ENCODE data around the gene PARP9.
"Not testable (repeated sequence)": the region's sequence is repeated elsewhere in the genome, so short reads cannot be mapped to it uniquely, and the experiment has no call there.

Gene PARP9

DNA sequence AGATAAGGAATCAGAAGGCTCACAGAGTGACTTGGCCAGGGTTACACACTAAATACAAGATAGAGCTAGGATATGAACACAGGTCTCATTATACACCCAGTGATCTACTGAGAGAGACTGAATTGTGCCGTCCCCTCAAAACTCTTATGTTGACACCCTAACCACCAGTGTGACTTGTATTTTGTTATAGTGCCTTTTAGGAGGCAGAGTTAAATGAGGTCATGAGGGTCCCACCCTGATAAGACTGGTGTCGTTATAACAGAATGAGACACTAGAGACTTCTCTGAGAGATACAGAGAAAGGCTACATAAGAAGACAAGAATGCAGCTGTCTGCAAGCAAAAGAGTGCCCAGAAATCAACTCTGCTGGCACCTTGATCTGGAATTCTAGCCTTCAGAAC, 62.0 kb downstream of the PARP9 start:
- H3K9ac ChIP-seq (ENCODE audit: low read depth, low read length): no peak overlapping the region
- no peak overlapping the region for H3K27ac ChIP-seq (ENCODE audit: low read length)
- H3K4me1 ChIP-seq (ENCODE audit: insufficient read depth, low read length): peaks cover 23% of the 10 kb centered on the region
- H3K4me3 ChIP-seq (ENCODE audit: low read length): no peak overlapping the region
- no peaks in the 10 kb centered on the region for H3K36me3 ChIP-seq (ENCODE audit: insufficient read depth, low read depth, low read length)
- no peaks in the 10 kb centered on the region for H3K9me3 ChIP-seq (ENCODE audit: insufficient read depth, low read depth, low read length)
- H3K27me3 ChIP-seq (ENCODE audit: insufficient read depth, low read length): no peaks in the 10 kb centered on the region

DNA sequence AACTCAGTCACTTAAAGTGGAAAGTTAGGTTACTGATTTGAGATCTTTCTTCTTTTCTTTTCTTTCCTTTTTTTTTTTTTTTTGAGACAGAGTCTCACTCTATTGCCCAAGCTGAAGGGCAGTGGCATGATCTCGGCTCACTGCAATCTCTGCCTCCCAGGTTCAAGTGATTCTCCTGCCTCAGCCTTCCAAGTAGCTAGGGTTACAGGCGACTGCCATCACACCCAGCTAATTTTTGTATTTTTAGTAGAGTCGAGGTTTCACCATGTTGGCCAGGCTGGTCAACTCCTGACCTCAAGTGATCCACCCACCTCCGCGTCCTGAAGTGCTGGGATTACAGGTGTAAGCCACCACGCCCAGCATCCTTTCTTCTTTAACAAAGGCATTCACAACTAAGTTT, 63.1 kb downstream of the PARP9 start:
- not testable (repeated sequence) for H3K4me3 ChIP-seq (ENCODE audit: low read length); H3K27ac ChIP-seq (ENCODE audit: low read length); H3K9ac ChIP-seq (ENCODE audit: low read depth, low read length); H3K9me3 ChIP-seq (ENCODE audit: insufficient read depth, low read depth, low read length); H3K27me3 ChIP-seq (ENCODE audit: insufficient read depth, low read length); H3K36me3 ChIP-seq (ENCODE audit: insufficient read depth, low read depth, low read length)
- peaks cover 31% of the 10 kb centered on the region for H3K4me1 ChIP-seq (ENCODE audit: insufficient read depth, low read length)

DNA sequence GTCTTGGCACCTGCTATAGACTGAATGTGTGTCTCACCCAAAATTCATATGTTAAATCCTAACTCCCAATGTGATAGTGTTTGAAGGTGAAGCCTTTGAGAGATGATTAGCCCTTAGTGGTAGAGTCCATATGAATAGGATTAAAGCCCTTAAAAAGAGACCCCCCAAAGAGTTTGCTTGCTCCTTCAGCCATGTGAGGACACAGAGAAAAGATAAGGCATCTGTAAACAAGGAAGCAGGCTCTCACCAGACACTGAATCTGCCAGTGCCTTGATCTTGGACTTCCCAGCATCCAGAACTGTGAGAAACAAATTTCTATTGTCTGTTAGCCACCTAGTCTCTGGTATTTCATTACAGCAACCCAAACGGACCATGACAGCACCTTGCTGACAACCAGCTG, 65.9 kb downstream of the PARP9 start:
- no peak overlapping the region for H3K27ac ChIP-seq (ENCODE audit: low read length)
- H3K9me3 ChIP-seq (ENCODE audit: insufficient read depth, low read depth, low read length): no peaks in the 10 kb centered on the region
- no peaks in the 10 kb centered on the region for H3K27me3 ChIP-seq (ENCODE audit: insufficient read depth, low read length)
- peaks cover 31% of the 10 kb centered on the region for H3K4me1 ChIP-seq (ENCODE audit: insufficient read depth, low read length)
- H3K4me3 ChIP-seq (ENCODE audit: low read length): no peak overlapping the region
- H3K9ac ChIP-seq (ENCODE audit: low read depth, low read length): no peak overlapping the region
- peaks cover 33% of the 10 kb centered on the region for H3K36me3 ChIP-seq (ENCODE audit: insufficient read depth, low read depth, low read length)

DNA sequence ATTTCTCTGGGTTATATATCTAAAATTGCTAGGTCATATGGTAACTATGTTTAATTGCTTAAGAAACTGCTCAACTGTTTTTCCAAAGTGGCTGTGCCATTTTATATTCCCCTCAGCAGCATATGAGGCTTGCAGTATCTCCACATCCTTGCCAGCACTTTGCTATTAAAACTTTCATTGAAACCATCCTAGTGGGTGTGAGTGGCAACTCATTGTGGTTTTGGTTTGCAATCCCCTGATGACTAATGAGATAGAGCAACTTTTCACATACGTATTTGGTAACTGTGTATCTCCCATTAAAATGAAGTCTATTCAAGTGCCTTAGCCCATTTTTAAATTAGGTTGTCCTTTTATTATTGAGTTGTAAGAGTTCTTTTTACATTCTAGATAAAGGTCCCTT, 66.7 kb downstream of the PARP9 start:
- no peak overlapping the region for H3K4me3 ChIP-seq (ENCODE audit: low read length)
- no peak overlapping the region for H3K27ac ChIP-seq (ENCODE audit: low read length)
- H3K4me1 ChIP-seq (ENCODE audit: insufficient read depth, low read length): peaks cover 29% of the 10 kb centered on the region
- H3K9ac ChIP-seq (ENCODE audit: low read depth, low read length): no peak overlapping the region
- no peaks in the 10 kb centered on the region for H3K9me3 ChIP-seq (ENCODE audit: insufficient read depth, low read depth, low read length)
- H3K27me3 ChIP-seq (ENCODE audit: insufficient read depth, low read length): no peaks in the 10 kb centered on the region
- peaks cover 40% of the 10 kb centered on the region for H3K36me3 ChIP-seq (ENCODE audit: insufficient read depth, low read depth, low read length)

DNA sequence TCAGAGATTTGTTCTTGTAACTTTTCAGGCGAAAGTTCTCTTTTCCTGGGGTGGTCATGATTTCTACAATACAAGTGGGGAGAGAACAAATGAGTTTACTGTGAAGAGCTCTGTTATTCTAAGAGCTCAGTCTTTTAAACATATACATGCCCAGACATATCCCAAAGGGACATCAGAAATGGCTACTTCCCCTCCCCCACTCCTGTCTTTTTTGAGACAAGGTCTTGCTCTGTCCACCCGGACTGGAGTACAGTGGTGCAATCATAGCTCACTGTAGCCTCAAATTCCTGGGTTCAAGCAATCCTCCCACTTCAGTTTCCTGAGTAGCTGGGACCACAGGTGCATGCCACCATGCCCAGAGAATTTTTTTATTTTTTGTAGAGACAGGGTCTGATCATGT, 67.6 kb downstream of the PARP9 start:
- Histone ChIP-seq H3K36me3 (ENCODE audit: insufficient read depth, low read depth, low read length) (peaks cover 46% of the 10 kb centered on the region), H3K9me3 (ENCODE audit: insufficient read depth, low read depth, low read length) (no peaks in the 10 kb centered on the region), H3K27ac (ENCODE audit: low read length) (no peak overlapping the region), H3K4me3 (ENCODE audit: low read length) (no peak overlapping the region), H3K27me3 (ENCODE audit: insufficient read depth, low read length) (no peaks in the 10 kb centered on the region), H3K4me1 (ENCODE audit: insufficient read depth, low read length) (peaks cover 24% of the 10 kb centered on the region), H3K9ac (ENCODE audit: low read depth, low read length) (no peak overlapping the region; the same call in 1 of the 2 replicates)

DNA sequence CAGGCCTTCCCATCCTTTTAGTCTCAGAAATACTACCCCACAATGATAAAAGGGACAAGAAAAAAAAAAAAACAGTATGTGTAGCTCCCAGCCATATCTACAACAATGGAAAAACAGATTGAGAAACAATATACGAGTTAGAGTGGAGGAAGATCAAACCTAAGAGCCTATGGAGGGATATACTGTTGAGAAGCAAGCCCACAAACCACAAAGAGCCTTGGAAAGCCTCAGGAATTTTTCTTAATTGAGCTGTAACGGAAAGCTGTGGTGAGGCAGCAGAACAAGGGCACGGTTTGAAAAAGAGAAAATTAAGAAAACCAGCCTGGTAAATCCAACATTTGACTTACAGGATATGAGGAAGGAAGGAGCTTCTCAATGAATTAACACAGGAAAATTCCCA, 70.8 kb downstream of the PARP9 start:
- H3K4me3 ChIP-seq (ENCODE audit: low read length): no peak overlapping the region
- no peak overlapping the region for H3K9ac ChIP-seq (ENCODE audit: low read depth, low read length)
- H3K27me3 ChIP-seq (ENCODE audit: insufficient read depth, low read length): no peaks in the 10 kb centered on the region
- no peak overlapping the region for H3K27ac ChIP-seq (ENCODE audit: low read length)
- peaks cover 15% of the 10 kb centered on the region for H3K4me1 ChIP-seq (ENCODE audit: insufficient read depth, low read length)
- H3K9me3 ChIP-seq (ENCODE audit: insufficient read depth, low read depth, low read length): no peaks in the 10 kb centered on the region
- H3K36me3 ChIP-seq (ENCODE audit: insufficient read depth, low read depth, low read length): peaks cover 53% of the 10 kb centered on the region

DNA sequence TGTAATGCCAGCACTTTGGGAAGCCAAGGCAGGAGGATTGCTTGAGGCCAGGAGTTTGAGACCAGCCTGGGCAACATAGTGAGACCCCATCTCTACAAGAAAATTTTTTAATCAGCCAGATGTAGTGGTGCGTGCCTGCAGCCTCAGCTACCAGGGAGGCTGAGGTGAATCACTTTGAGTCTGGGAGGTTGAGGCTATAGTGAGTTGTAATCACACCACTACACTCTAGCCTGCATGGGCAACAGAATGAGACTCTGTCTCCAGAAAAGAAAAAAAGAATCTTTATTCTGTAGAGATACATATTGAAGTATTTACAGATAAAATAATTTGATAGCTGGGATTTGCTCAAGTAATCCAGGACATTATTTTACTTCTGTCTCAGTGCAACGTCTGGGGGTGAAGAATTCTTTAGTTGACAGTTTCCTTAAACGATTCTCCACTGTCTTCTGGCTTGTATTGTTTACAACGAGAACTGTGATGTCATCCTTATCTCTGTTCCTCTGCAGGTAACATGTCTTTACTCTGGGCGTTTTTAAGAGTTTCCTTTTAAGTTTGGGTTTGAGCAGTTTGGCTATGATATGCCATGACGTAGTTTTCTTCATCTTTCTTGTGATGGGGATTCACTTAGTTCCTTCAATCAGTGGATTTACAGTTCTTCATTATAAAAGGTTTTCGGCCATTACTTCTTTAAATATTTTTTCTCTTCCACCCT, 75.7 kb downstream of the PARP9 start:
- Histone ChIP-seq H3K36me3 (ENCODE audit: insufficient read depth, low read depth, low read length) (peaks cover 28% of the 10 kb centered on the region), H3K9me3 (ENCODE audit: insufficient read depth, low read depth, low read length) (no peaks in the 10 kb centered on the region), H3K27ac (ENCODE audit: low read length) (no peak overlapping the region), H3K9ac (ENCODE audit: low read depth, low read length) (no peak overlapping the region), H3K27me3 (ENCODE audit: insufficient read depth, low read length) (no peaks in the 10 kb centered on the region), H3K4me1 (ENCODE audit: insufficient read depth, low read length) (no peaks in the 10 kb centered on the region), H3K4me3 (ENCODE audit: low read length) (no peak overlapping the region)

DNA sequence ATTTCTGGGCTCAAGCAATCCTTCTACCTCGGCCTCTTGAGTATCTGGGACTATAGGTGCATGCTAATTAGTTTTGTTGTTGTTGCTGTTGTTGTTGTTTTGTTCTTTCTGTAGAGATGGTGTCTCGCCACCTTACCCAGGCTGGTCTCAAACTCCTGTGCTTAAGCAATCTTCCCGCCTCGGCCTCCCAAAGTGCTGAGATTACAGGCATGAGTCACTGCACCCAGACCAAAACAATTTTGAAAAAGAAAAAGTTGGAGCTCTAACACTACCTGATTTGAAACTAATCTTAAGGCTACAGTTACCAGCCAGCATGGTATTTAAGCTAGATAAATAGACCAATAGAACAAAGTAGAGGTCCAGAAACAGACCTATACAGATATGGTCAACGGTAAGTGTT, 79.1 kb downstream of the PARP9 start:
- H3K4me1 ChIP-seq (ENCODE audit: insufficient read depth, low read length): no peaks in the 10 kb centered on the region
- no peaks in the 10 kb centered on the region for H3K9me3 ChIP-seq (ENCODE audit: insufficient read depth, low read depth, low read length)
- no peak overlapping the region for H3K9ac ChIP-seq (ENCODE audit: low read depth, low read length)
- H3K27me3 ChIP-seq (ENCODE audit: insufficient read depth, low read length): no peaks in the 10 kb centered on the region
- no peak overlapping the region for H3K27ac ChIP-seq (ENCODE audit: low read length)
- 0 out of 2 replicates have a peak, but pooled peaks cover 5% of the 10 kb centered on the region for H3K36me3 ChIP-seq (ENCODE audit: insufficient read depth, low read depth, low read length)
- H3K4me3 ChIP-seq (ENCODE audit: low read length): no peak overlapping the region

DNA sequence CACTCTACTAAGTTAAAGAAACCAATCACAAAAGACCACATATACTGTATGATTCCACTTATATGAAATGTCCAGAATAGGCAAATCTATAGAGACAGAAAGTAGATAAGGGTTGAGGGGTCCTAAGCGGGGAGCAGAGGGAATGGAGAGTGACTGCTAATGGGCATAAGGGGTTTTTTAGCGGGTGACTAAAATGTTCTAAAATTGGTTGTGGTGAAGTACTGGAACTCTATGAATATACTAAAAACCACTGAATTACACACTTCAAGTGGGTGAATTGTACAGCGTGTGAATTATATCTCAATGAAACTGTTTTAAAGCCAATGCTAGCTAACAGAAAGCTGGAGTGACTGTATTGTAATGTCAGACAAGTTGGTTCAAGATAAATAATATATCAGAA, 82.7 kb downstream of the PARP9 start:
- Histone ChIP-seq H3K36me3 (ENCODE audit: insufficient read depth, low read depth, low read length) (no peaks in the 10 kb centered on the region), H3K9ac (ENCODE audit: low read depth, low read length) (no peak overlapping the region), H3K4me3 (ENCODE audit: low read length) (no peak overlapping the region), H3K4me1 (ENCODE audit: insufficient read depth, low read length) (no peaks in the 10 kb centered on the region), H3K9me3 (ENCODE audit: insufficient read depth, low read depth, low read length) (no peaks in the 10 kb centered on the region), H3K27me3 (ENCODE audit: insufficient read depth, low read length) (no peaks in the 10 kb centered on the region), H3K27ac (ENCODE audit: low read length) (no peak overlapping the region)
